Activated CD4-positive, alpha-beta T cell treated with anti-CD3 and anti-CD28 coated beads for 24 hours (primary cell): ENCODE data around the gene ACLY.

ENCODE experiments used
- DNase-seq, 2 donors: peaks; one replicate each; pipeline ENCODE4 v3.0.0-alpha.2; 2020; ENCODE audit warnings: low read depth in 2 of 2

The ACLY gene

DNA sequence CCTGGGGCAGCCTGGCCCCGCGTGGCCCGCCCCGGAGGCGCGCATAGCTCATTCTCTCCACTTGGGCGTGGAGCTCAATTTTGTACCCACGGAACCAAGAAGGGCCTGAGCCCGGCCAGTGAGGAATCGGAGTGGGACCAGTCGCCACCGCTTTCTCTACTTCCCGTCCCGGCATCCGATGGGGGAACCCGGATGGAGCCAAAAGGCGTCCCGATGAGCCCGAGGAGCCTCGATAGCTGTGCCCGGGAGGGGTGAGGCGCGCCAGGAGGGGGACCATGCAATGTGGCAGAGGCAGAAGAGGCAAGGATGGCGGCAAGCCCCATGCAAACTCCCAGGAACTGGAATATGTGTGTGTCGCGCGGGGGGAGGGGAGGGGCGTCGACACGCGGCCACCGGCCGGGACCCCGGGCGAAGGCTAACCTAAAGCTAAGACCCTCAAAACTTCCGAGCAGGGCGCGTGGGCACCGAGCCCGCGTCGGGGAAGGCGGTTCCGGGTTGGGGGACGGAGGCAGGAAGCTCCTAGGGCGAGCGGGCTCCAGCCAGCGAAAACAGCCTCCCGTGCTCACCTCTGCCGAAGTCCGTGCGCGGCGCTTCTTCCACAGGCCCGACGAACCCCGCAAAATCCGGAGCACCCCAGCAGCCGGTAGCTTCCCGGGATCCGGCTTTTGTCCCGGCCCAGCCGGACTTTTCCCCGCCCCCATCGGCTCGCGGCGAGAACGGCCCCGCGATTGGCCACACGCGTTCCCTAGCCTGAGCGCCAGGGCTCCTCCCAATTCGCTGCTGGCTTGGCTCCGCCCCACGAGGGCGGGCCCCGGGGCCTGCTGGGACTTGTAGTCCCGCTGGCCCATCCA, at the start of gene ACLY:
TSS of gene ACLY (minus strand) at position 638 of the 851 bp plus-strand sequence. CDS start 5,078 bp downstream, outside the sequence.
- peak; percentile 90 to 95 for DNase-seq

- DNase-seq = no peak
Observed at GRCh38 chr17:41967921-41968578, 49.3 kb upstream of the ACLY start.

GRCh38 chr17:41967141-41967920, 48.6 kb upstream of the ACLY start:
- peak; percentile 24 to 29 for DNase-seq

GRCh38 chr17:41966463-41967140, 47.9 kb upstream of the ACLY start, which contains the start of gene CNP:
Gene CNP, plus strand, starts transcription at chr17:41966795. Its CDS starts 90 bp downstream, at chr17:41966885.
- peak; percentile 86 to 89 for DNase-seq

GRCh38 chr17:41965694-41966462, 47.1 kb upstream of the ACLY start:
- peak; percentile 50 to 55 for DNase-seq

DNA sequence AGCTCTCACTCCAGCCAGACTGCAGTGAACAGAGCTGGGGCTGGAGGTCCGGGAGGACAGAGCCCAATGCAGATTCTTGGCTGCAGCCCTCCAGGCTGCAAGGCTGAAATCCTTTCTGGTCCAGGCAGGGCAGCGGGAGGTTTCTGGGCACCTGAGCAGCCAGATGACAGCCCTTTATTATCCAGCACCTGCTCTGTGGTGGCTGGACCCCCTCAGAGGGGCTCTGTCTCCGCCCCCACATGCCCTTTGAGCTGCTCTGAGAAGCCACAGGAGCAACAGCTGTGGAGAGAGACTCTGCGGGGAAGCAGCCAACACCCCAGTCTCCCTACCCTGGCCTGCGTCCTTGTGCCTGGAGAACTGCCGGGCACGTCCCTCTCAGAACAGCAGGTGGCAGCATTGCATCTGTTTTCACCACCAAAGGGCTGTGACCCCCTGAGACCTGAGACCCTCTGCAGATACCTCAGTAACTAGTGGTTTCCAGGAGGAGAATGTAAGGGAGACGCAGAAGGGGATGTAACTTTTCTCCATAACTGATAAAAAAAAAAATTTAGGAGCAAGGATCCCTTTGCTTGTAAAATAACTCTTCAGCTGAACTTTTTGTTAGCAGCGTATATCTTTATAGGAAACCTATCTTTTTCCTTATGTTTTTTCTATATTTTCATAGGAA, 44.1 kb upstream of the ACLY start:
- peak; percentile 56 to 62 for DNase-seq

- no peak for DNase-seq
Observed at GRCh38 chr17:41962111-41962510, 43.4 kb upstream of the ACLY start.

DNA sequence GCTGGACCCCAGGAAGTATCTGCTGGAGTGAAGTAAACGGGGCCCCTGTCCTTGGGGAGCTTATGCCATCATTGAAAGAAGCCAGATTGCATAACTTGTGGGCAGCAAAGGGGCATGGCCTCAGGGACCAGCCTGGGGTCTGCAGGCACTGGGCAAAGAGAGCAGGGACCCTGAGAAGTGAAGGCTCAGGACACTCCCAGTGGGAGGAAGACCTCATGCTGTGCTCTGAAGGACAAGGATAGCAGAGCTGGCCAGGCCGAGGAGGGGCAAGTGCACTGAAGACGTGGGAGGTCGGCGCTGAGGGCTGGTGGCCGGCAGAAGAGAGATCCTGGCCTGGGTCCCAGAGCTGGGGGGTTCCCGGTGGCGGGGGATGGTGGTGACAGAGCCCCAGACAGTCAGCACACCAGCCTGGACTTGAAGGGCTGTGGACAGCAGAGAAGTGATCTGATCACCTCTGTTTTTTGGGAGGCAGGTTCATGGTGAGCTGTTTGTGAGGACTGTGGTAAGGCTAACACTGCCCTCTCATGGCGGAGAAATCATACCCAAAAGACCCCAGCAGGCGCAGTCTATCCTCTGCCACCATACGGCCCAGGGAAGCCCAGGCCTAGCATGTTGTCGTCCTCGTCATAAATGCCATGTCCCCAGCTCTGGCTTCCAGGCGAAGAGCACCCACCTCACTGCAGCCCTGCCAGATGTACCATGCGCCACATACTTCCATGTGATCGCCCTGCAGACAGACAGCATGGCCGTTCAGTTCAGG, 40.8 kb upstream of the ACLY start:
- no peak for DNase-seq

DNA sequence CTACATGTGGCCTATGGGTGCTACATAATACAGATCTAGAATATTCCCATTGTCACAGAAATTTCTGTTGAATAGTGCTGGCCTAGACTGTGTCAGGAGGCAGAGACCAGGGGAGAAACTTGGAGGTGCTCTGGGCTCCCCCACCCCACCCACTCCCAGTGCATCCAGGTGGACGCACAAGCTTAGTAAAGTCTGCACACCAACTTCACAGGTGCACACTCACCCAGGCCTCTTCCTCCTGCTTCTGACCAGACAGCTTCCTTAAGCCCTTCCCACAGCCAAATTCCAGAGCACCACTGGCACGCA, 40.2 kb upstream of the ACLY start:
- no peak for DNase-seq

DNA sequence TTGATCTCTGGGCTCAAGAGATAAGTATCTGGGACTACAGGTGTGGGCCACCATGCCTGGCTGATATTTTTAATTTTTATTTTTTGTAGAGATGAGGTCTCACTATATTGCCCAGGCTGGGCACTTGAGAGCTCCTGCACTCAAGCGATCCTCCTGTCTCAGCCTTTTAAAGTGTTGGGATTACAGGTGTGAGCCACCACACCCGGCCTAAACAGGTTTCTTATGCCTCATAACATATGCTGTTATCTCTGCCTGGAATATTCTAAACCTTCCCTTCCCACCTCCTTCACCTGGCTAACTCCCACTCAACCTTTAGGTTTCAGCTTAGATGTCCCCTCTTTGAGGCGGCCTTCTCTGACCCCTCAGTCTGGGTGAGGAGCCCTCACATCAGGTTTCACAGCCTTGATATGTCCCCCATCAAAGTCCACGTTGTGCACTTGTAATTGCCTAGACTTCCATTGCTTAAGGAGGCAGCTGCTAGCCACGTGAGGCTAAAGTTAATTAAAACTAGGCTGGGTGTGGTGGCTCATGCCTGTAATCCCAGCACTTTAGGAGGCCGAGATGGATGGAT, 39.2 kb upstream of the ACLY start:
- no peak for DNase-seq

GRCh38 chr17:41957031-41957868, 38.5 kb upstream of the ACLY start:
- DNase-seq = no peak

- DNase-seq = no peak
Observed at GRCh38 chr17:41956522-41956921, 37.8 kb upstream of the ACLY start.

DNA sequence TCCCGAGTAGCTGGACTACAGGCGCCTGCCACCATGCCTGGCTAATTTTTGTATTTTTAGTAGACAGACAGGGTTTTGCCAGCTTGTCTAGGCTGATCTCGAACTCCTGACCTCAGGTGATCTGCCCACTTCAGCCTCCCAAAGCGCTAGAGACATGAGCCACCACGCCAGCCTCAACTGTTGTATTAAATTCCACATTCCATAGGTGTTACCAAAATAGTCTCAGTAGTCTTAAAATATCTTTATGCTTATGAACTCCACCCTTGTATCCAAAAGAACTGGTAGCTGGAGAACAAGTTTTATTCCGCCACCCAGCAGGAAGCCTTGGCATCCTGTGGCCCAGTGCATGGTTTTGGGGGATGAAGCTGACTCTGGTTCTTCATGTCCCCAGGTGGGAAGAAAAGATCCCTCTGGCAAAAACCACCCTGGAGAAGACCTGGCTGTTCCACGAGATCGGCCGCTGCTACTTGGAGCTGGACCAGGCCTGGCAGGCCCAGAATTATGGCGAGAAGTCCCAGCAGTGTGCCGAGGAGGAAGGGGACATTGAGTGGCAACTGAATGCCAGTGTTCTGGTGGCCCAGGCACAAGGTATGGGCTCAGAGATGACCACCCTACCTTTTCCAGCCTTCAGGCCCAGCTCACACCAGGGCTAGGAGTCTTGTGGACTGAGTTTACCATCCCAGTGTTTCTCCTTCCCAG, 30.2 kb upstream of the ACLY start:
- DNase-seq = no peak

- DNase-seq = no peak
Observed at GRCh38 chr17:41944943-41945342, 26.2 kb upstream of the ACLY start.

DNA sequence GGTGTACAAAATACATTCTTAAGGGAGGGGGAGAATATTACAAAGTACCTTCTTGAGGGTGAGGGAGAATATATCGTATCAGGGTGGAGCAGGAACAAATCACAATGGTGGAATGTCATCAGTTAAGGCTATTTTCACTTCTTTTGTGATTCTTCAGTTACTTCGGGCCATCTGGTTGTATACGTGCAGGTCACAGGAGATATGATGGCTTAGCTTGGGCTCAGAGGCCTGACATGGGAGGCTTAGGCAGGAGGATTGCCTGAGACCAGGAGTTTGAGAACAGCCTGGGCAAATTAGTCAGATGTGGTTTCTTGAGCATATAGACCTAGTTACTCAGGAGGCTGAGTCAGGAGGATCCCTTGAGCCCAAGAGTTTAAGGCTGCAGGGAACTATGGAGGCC, 24.7 kb upstream of the ACLY start:
- no peak for DNase-seq

- no peak for DNase-seq
Observed at GRCh38 chr17:41942626-41943373, 24.0 kb upstream of the ACLY start.

DNA sequence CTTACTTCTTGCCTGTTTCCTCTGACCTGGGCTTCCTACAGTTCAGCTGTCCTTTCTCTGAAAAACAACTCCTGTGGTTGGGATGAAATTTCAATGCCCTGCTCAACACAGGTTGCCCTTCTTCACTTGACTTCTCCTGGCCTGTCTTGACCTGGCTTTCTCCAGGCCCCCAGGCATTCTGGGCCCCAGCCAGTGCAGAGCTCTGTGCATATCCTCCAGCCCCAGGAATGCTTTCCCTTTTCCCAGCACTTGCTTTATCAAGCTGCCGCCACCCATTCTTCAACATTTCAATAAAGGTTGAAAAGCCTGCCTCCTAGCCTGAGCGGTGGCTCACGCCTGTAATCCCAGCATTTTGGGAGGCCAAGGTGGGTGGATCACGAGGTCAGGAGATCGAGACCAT, 22.4 kb upstream of the ACLY start:
- DNase-seq = no peak
